A549 treated with DMSO at 1 μM for 4 hours (cell line): ENCODE results near the gene RPP25. TPM values are rescaled to one million over a fixed set of nuclear protein-coding genes. Genes with fewer than 3 reads are reported as not detected.

Experiments used
- total RNA-seq: library from RNA; stranded (reverse); fragments of 200-300 nt; extraction: Qiagen RNA extraction; gene quantifications from 5 replicates; pipeline ENCODE4 v1.2.3, GENCODE V29; 2022; ENCODE audit warnings: low read depth

Gene RPP25, protein sequence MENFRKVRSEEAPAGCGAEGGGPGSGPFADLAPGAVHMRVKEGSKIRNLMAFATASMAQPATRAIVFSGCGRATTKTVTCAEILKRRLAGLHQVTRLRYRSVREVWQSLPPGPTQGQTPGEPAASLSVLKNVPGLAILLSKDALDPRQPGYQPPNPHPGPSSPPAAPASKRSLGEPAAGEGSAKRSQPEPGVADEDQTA
- total RNA-seq, result 20.4 to 28.4 TPM (median 27.3 TPM) in 5 replicates

DNA sequence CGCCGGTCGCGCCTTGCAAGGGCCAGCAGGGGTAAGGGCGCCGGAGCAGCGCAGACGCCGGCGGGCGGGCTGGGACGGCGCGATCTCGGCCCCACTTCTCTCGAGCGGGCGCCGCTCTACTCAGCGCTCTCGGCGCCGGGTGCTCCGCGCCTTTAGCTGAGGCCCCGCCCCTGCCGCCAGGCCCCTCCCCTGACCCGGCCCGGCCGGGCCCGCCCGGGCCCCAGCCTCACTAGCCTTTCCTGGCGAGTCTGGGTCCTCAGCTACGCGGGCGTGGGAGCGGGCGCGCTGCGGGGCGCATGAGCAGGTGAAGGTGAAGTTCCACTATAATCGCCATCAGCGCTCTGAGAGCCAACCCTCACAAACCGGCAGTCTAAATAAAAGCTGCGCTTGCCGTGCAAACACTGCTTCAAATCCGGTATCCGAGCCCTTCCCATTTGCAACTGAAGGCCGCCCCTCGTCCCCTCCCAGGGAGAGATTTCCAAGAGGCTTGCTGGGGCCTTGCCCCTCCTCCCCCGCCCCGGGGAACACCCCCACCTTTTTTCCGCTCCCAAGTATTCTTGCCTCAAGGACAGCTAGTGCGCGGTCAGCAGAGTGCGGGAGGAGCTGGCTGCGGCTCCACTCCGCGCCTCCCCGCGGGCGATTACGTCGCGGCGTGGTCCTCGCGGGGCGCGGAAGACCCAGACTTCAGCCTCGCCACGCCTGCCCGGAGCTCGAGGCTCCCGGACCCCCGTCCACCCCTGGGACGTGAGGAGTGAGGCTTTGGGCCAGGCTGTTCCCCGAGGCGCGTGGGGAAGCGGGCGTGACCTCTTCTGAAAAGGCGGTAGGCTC lies at the start of gene RPP25:
Gene RPP25, minus strand, starts transcription at position 125 of the 828 bp plus-strand sequence. CDS start 189 bp downstream, outside the sequence.

DNA sequence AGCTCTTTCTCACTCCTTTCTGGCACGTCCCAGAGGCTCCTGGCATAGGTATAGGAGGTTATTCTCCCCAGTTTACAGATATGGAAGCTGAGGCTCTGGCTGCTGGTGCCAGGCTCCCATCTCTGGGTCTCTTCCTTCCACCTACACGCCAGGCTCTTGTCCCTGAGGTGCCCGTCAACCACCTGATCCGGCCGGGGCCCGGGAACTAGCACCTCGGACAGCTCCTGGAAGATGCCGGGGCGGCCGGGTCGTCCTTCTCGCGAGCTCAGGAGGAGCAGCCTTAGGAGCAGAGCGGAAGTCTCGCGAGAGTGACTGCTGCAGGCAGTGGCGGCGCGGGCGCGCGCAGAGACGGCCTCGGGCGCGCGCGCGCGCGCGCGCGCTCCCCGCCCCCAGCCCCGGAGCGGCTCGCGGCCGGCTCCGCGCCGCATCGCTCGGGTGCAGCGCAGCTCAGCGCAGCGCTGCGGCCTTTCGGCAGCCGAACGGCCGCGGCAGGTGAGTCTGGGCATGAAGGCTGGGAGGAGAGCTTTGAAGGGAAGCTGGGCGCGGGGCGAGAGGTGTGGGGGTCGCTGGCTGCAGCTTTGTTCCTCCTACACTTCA lies 38.7 kb upstream of the RPP25 start, which contains the start of gene SCAMP5:
Gene SCAMP5, plus strand, starts transcription at position 382 of the 597 bp plus-strand sequence. CDS start 16,277 bp downstream, outside the sequence.

DNA sequence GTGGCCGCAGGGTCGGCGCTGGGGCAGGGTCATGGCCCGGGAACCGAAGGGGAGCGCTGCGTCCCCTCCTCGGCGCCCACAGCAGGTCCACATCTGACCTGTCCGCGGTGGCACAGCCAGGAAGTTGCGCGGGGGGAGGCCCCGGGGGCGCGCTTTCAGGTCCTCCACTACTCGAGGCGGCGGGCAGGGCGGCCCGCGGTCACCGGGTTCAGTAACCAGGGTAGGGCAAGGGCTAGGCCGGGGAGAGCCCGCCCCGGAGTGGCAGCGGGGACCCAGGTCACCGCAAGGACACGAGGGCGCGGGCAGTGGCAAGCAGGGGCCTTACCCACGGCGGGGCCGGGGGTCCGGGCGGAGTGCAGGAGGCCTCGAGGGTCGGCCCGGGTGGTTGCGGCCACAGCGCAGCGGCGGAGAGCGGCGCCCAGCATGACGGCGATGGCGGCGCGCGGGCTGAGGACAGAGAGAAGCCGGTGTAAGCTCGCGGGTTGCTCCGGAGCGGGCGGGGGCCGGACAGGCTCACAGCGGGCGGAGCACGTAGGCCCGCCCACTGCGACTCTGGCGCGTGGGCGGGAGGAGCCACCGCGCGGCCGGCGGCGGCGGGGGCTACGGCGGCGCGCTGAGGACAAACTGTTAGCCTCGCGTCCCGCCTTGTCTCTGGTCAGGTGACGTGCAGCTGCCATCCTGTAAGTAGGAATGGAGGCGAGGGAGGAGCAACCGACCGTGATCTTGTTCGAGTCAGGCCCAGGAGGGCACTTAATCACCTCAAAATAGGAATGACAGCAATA lies 18.8 kb downstream of the RPP25 start, which contains the start of gene COX5A:
Gene COX5A, minus strand, starts transcription at position 484 of the 782 bp plus-strand sequence. Its CDS starts 59 bp downstream, at position 425.

DNA sequence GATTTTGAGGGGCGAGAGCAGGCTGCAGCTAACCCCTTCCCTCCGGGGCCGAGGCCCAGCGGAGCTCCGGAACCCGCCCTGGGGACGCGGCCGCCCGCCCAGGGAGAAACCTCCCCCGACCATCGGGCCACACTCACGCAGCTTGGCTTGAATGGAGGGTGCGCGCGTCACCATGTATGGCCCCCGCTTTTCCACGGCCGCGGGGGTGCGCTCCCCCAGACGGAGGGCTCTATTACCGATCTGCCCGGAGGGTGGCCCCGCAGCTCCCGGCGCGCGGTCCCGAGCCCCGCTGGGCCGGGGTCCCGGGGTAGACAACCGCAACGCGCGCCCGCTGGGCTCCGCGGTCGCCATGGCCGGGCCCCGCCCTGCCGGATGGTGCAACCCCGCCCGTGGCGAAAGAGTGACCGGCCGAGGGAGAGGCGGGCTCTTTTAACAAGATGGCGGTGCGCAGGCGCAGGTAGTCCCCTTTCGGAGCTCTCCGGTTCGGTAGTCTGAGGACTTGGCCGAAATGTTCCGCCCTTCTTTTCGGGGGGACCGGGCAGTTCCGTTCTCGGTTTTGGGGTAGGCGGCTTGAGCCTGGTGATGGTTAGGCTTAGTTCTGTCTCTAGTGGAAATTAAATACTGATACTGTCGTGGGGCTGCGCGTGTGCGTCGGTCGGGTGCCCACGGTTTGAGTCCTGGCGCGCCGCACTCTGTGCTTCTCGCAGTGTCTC lies 50.0 kb downstream of the RPP25 start, which contains the start of gene FAM219B:
Gene FAM219B, minus strand, starts transcription at position 402 of the 713 bp plus-strand sequence. Its CDS starts 51 bp downstream, at position 351.

Other genes with a start within 250 kb of the RPP25 start
- 1.3 to 3.1 TPM (median 1.8 TPM) in 5 replicates for gene CYP1A1, start 231.2 kb downstream of the RPP25 start, total RNA-seq
- not detected in 5 replicates for gene CYP1A2, start 207.9 kb downstream of the RPP25 start, total RNA-seq
- 58.1 to 74.9 TPM (median 63.9 TPM) in 5 replicates for gene CSK, start 174.7 kb downstream of the RPP25 start, total RNA-seq
- not detected in 5 replicates for gene LMAN1L, start 143.9 kb downstream of the RPP25 start, total RNA-seq
- 0.06 TPM in 1 of 5 replicates, not detected in the others for gene CPLX3, start 130.1 kb downstream of the RPP25 start, total RNA-seq
- 28.2 to 50.1 TPM (median 34.5 TPM) in 5 replicates for gene ULK3, start 113.6 kb downstream of the RPP25 start, total RNA-seq
- gene SCAMP2, start 83.4 kb downstream of the RPP25 start, total RNA-seq, result 60.9 to 73.2 TPM (median 67.6 TPM) in 5 replicates
- 29.5 to 46.7 TPM (median 32.5 TPM) in 5 replicates for gene MPI, start 66.7 kb downstream of the RPP25 start, total RNA-seq
- gene FAM219B, start 49.9 kb downstream of the RPP25 start, total RNA-seq, result 28.4 to 38.6 TPM (median 32.3 TPM) in 5 replicates
- 438 to 570 TPM (median 551 TPM) in 5 replicates for gene COX5A, start 18.7 kb downstream of the RPP25 start, total RNA-seq
- 12.3 to 15.8 TPM (median 14.0 TPM) in 5 replicates for gene SCAMP5, start 38.8 kb upstream of the RPP25 start, total RNA-seq
- 18.0 to 20.4 TPM (median 18.6 TPM) in 5 replicates for gene PPCDC, start 66.8 kb upstream of the RPP25 start, total RNA-seq
- 26.7 to 33.3 TPM (median 29.1 TPM) in 5 replicates for gene C15orf39, start 245.1 kb upstream of the RPP25 start, total RNA-seq